Natural killer cell (primary cell): ENCODE measurements around the gene BMAL2. TPM values are rescaled to one million over a fixed set of nuclear protein-coding genes. Genes with fewer than 3 reads are reported as not detected.

Source experiments
- ATAC-seq, 3 donors: fragments of 150-1000 bp in 2 of 3; fragments of 200-7000 bp in 1 of 3; cut with Tn5 transposase; 1 replicate in 1 of 3; 2 replicates in 2 of 3; pipeline ENCODE4 v1.10.0; 2021; ENCODE audit warnings: mild to moderate bottlenecking in 2 of 3, moderate library complexity in 2 of 3
- DNase-seq, 2 donors: peaks; one replicate each; pipeline versions ENCODE4 v3.0.0 to v3.0.0-alpha.2; 2013 to 2021; ENCODE audit warnings: mixed read lengths in 1 of 2
- H3K27ac ChIP-seq: one replicate; pipeline ENCODE4 v1.5.1; 2013; ENCODE audit warnings: mild to moderate bottlenecking, low read length
- H3K27me3 ChIP-seq: one replicate; pipeline ENCODE4 v1.6.1; 2013; ENCODE audit warnings: low read length; ENCODE audit not compliant: control insufficient read depth, insufficient read depth
- H3K36me3 ChIP-seq: one replicate; pipeline ENCODE4 v1.6.1; 2013; ENCODE audit warnings: low read length; ENCODE audit not compliant: control insufficient read depth, insufficient read depth
- H3K4me1 ChIP-seq: one replicate; pipeline ENCODE4 v1.6.1; 2013; ENCODE audit warnings: low read length; ENCODE audit not compliant: control insufficient read depth, insufficient read depth
- H3K4me3 ChIP-seq: one replicate; pipeline ENCODE4 v1.5.1; 2013; ENCODE audit warnings: low read length
- H3K9me3 ChIP-seq: one replicate; pipeline ENCODE4 v1.6.1; 2013; ENCODE audit warnings: low read length; ENCODE audit not compliant: control insufficient read depth, insufficient read depth
- H3K27ac Mint-ChIP-seq, 2 donors: one replicate each; pipeline ENCODE4 v1.8.0; 2022; ENCODE audit warnings: mild to moderate bottlenecking in 2 of 2, mixed read lengths in 2 of 2, moderate library complexity in 1 of 2
- H3K27me3 Mint-ChIP-seq, 2 donors: one replicate each; pipeline ENCODE4 v1.8.0; 2022; ENCODE audit warnings: low read depth in 2 of 2, mixed read lengths in 2 of 2
- H3K36me3 Mint-ChIP-seq: one replicate; pipeline ENCODE4 v1.8.0; 2022; ENCODE audit warnings: mixed read lengths
- H3K4me1 Mint-ChIP-seq, 2 donors: one replicate each; pipeline ENCODE4 v1.8.0; 2022; ENCODE audit warnings: mixed read lengths in 2 of 2
- H3K4me3 Mint-ChIP-seq: one replicate; pipeline ENCODE4 v1.8.0; 2022; ENCODE audit warnings: mild to moderate bottlenecking, moderate library complexity, mixed read lengths
- H3K9me3 Mint-ChIP-seq, 2 donors: one replicate each; pipeline ENCODE4 v1.8.0; 2022; ENCODE audit warnings: mixed read lengths in 2 of 2
- CTCF ChIP-seq: fragments of 200-600 bp; IDR thresholded peaks from one replicate; pipeline ENCODE4 v1.8.0; 2022; ENCODE audit warnings: antibody characterized with exemption
- WGBS: methylation state at CpG from one replicate; pipeline ENCODE4 v1.1.7; 2013; ENCODE audit warnings: missing lambda C conversion rate; ENCODE audit not compliant: insufficient coverage; 5-methylcytosine and 5-hydroxymethylcytosine counted together
- intact Hi-C: fragments of 100-400 bp; cut with micrococcal nuclease; formaldehyde crosslinking; loops from one replicate; pipeline ENCODE4 v1.14.2; 2022
- total RNA-seq, 4 donors: library from RNA; stranded (reverse); fragments of 120-200 nt in 1 of 4; gene quantifications; one replicate each; pipeline versions ENCODE4 v1.2.3 to v1.2.4, GENCODE V29; 2013 to 2022

BMAL2 gene
- total RNA-seq, 3 donors from 2014 or later (not counting 1 experiment from before 2014, with no cell fraction given) = 0.16 to 0.33 (median 0.19) TPM

DNA sequence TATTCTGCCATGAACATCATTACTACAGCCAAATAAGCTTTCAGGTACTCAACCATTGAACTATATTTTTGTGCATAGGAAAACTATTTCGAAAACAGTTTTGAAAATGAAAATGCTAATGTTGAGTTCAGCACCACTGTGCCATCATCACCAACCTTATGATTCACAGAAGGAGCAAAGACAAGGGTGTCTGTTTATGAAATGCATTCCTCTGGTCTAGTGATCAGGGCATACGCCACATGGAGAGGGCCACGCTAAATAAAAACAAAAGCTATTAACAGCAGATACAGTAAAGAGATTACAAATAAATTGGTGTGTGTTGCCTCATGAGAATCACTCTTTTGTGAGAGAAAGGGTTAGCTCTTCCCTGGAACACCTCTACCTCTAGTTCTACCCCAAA, 43.2 kb upstream of the BMAL2 start:
- Histone ChIP-seq H3K4me1 (no peaks in the 10 kb centered on the region), H3K36me3 (no peaks in the 10 kb centered on the region), H3K27me3 (no peaks in the 10 kb centered on the region), H3K27ac (no peak overlapping the region), H3K9me3 (no peaks in the 10 kb centered on the region), H3K4me3 (no peak overlapping the region)
- intact Hi-C loops = no loop called here
- DNase-seq (no peak), ATAC-seq (no peak)
- Mint-ChIP-seq H3K4me1 (peaks cover 12 to 19% of the 10 kb centered on the region in 2 donors), H3K27ac (no peak overlapping the region), H3K36me3 (no peaks in the 10 kb centered on the region), H3K9me3 (no peaks in the 10 kb centered on the region), H3K27me3 (no peaks in the 10 kb centered on the region), H3K4me3 (no peak overlapping the region)
- no CpG with 5 or more reads among the region's 3 CpGs for WGBS
- no peak for TF ChIP-seq CTCF

- Mint-ChIP-seq H3K36me3 (no peaks in the 10 kb centered on the region), H3K9me3 (no peaks in the 10 kb centered on the region), H3K27me3 (no peaks in the 10 kb centered on the region), H3K4me3 (no peak overlapping the region), H3K4me1 (peaks cover 12 to 13% of the 10 kb centered on the region in 2 donors), H3K27ac (no peak overlapping the region)
- no peak for ATAC-seq
- no peak for TF ChIP-seq CTCF
- Histone ChIP-seq H3K27ac (no peak overlapping the region), H3K4me3 (no peak overlapping the region), H3K36me3 (no peaks in the 10 kb centered on the region), H3K4me1 (no peaks in the 10 kb centered on the region), H3K27me3 (no peaks in the 10 kb centered on the region), H3K9me3 (no peaks in the 10 kb centered on the region)
- no peak for DNase-seq
- intact Hi-C loops = no loop called here
- WGBS = 74% methylated on average over 3 of the region's 4 CpGs
Observed at GRCh38 chr12:27290501-27291168, 42.0 kb upstream of the BMAL2 start.

- H3K27me3 ChIP-seq = no peaks in the 10 kb centered on the region
- Mint-ChIP-seq H3K4me1 (peaks cover 7 to 13% of the 10 kb centered on the region in 2 donors), H3K27me3 (no peaks in the 10 kb centered on the region), H3K27ac (no peak overlapping the region), H3K9me3 (no peaks in the 10 kb centered on the region), H3K4me3 (no peak overlapping the region), H3K36me3 (no peaks in the 10 kb centered on the region)
- H3K27ac ChIP-seq = no peak overlapping the region
- no peaks in the 10 kb centered on the region for H3K4me1 ChIP-seq
- intact Hi-C loops = no loop called here
- no peak for ATAC-seq
- H3K9me3 ChIP-seq = no peaks in the 10 kb centered on the region
- DNase-seq = no peak
- 50% methylated on average over 1 of the region's 1 CpG for WGBS
- H3K4me3 ChIP-seq = no peak overlapping the region
- no peak for TF ChIP-seq CTCF
- no peaks in the 10 kb centered on the region for H3K36me3 ChIP-seq
Observed at GRCh38 chr12:27291862-27292261, 40.8 kb upstream of the BMAL2 start.

GRCh38 chr12:27292718-27293117, 39.9 kb upstream of the BMAL2 start:
- no peaks in the 10 kb centered on the region for H3K4me1 ChIP-seq
- H3K27me3 ChIP-seq = no peaks in the 10 kb centered on the region
- Mint-ChIP-seq H3K27me3 (no peaks in the 10 kb centered on the region), H3K4me3 (no peak overlapping the region), H3K36me3 (no peaks in the 10 kb centered on the region), H3K27ac (no peak overlapping the region), H3K9me3 (no peaks in the 10 kb centered on the region), H3K4me1 (peaks cover 7 to 13% of the 10 kb centered on the region in 2 donors)
- H3K9me3 ChIP-seq = no peaks in the 10 kb centered on the region
- intact Hi-C loops = no loop called here
- H3K4me3 ChIP-seq = no peak overlapping the region
- WGBS = 100% methylated on average over 1 of the region's 2 CpGs
- ATAC-seq (no peak), DNase-seq (no peak)
- no peaks in the 10 kb centered on the region for H3K36me3 ChIP-seq
- H3K27ac ChIP-seq = no peak overlapping the region
- TF ChIP-seq CTCF = no peak
